Body of pancreas (tissue), 4 donors: ENCODE results near the gene VPS18.

ENCODE experiments used
- POLR2A ChIP-seq, 3 donors: fragments of 450-650 bp; IDR thresholded peaks; one replicate each; pipeline ENCODE4 v1.6.1; 2016; ENCODE audit warnings: antibody characterized with exemption in 3 of 3, mild to moderate bottlenecking in 2 of 3
- TF ChIP-seq, protein P1 (sequence below), 7 experiments: fragments of 450-650 bp in 4 of 7; fragments of 200-600 bp in 3 of 7; sonication (generic) in 3 of 7; IDR thresholded peaks; one replicate each; pipeline ENCODE4 v1.5.1; 2016 to 2019; ENCODE audit warnings: antibody characterized with exemption in 7 of 7

DNA sequence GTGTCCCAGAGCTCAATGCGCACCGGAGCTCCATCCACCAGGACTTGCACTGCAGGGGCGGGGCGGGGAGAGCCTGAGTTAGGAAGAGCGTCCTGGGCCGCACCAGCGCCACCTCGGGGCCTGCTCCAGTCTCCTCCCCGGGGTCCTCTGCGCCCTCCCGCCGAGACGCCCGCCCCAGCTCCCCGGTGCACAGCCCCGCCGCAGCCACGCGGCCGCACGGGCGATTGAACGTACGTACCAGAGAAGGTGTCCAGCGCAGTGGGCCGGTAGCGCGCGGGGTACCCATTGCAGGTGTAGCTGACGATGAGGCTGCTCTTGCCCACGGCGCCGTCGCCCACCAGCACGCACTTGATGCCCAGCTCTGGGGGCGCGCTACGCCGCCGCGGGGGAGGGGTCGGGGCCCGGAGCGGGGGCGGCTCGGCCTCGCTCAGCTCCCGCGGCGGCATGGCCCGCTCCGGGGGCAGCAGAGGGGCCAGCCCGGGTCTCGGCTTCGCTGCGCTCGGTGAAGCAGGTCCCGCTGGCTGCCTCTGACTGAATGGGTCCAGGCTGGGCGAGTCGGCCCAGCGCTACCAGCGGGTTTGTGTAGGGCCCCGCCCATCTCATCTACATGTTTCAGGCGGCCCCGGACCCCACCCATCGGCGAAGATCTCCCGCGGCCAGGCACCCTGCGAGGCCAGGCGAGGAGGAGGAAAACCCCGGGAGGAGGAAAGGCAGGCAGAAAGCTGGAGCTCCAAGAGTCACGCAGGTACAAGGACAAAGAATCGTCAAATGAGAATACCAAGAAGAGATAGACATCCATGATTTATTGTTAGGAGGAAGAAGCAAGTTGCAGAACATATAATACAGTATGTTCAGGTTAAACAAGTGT, 20.3 kb upstream of the VPS18 start, which contains the start of gene RHOV:
- TF ChIP-seq, protein P1, sequence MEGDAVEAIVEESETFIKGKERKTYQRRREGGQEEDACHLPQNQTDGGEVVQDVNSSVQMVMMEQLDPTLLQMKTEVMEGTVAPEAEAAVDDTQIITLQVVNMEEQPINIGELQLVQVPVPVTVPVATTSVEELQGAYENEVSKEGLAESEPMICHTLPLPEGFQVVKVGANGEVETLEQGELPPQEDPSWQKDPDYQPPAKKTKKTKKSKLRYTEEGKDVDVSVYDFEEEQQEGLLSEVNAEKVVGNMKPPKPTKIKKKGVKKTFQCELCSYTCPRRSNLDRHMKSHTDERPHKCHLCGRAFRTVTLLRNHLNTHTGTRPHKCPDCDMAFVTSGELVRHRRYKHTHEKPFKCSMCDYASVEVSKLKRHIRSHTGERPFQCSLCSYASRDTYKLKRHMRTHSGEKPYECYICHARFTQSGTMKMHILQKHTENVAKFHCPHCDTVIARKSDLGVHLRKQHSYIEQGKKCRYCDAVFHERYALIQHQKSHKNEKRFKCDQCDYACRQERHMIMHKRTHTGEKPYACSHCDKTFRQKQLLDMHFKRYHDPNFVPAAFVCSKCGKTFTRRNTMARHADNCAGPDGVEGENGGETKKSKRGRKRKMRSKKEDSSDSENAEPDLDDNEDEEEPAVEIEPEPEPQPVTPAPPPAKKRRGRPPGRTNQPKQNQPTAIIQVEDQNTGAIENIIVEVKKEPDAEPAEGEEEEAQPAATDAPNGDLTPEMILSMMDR (IDR thresholded peaks at IDR 0.05): peak; percentile 19 to 67 (median 60)
- TF ChIP-seq POLR2A (IDR thresholded peaks at IDR 0.05): peak; percentile 58 to 68 (median 66)
